ENCODE data around the gene OGDH. TPM values are rescaled to one million over a fixed set of nuclear protein-coding genes. Genes with fewer than 3 reads are reported as not detected.

The OGDH gene
- total and polyA plus RNA-seq, 2 of the 13 experiments (the other 11 are each of a cell fraction or from before 2014, with no cell fraction given) = 17.4 to 25.4 TPM

DNA sequence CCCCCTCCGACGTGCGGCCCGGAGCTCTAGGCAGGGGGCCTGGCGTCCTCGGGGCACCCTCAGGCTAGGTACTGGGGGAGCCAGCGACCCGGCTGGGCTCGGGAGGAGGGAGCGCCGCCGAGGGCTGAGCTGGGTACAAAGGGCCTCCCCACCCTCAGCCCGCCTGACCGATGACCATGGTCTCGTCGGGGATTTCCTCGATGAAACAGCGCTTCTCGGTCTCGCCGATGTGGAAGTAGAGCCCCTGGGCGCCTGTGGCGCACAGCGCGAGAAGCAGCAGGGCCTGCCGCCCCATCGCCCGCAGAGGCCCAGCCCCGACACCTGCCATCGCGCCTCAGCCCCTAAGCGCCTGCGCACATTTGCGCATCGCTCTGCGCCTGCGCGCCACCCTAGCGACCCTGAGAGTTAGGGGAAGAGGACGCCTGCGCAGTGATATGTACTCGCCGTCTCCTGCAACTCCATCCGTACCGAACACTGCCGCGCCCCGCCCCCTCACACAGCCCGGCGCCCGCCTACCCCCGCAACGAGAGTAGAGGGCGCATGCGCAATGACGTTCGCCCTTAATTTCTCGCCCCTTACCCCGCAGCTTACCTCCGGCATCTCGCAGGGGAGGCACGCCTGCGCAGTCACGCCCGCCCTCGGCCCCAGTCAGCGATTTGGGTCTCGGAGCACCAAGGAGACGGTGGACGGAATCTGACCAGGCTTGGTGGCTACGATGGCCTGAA is 24.4 kb upstream of the OGDH start, which contains the start of gene TMED4 (continued):
- TF ChIP-seq, protein P1, sequence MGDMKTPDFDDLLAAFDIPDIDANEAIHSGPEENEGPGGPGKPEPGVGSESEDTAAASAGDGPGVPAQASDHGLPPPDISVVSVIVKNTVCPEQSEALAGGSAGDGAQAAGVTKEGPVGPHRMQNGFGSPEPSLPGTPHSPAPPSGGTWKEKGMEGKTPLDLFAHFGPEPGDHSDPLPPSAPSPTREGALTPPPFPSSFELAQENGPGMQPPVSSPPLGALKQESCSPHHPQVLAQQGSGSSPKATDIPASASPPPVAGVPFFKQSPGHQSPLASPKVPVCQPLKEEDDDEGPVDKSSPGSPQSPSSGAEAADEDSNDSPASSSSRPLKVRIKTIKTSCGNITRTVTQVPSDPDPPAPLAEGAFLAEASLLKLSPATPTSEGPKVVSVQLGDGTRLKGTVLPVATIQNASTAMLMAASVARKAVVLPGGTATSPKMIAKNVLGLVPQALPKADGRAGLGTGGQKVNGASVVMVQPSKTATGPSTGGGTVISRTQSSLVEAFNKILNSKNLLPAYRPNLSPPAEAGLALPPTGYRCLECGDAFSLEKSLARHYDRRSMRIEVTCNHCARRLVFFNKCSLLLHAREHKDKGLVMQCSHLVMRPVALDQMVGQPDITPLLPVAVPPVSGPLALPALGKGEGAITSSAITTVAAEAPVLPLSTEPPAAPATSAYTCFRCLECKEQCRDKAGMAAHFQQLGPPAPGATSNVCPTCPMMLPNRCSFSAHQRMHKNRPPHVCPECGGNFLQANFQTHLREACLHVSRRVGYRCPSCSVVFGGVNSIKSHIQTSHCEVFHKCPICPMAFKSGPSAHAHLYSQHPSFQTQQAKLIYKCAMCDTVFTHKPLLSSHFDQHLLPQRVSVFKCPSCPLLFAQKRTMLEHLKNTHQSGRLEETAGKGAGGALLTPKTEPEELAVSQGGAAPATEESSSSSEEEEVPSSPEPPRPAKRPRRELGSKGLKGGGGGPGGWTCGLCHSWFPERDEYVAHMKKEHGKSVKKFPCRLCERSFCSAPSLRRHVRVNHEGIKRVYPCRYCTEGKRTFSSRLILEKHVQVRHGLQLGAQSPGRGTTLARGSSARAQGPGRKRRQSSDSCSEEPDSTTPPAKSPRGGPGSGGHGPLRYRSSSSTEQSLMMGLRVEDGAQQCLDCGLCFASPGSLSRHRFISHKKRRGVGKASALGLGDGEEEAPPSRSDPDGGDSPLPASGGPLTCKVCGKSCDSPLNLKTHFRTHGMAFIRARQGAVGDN (CRISPR knock-in tag; IDR thresholded peaks at IDR 0.05) = peak; percentile 95
- TF ChIP-seq ARHGAP35 (CRISPR knock-in tag; IDR thresholded peaks at IDR 0.05; ENCODE audit: borderline replicate concordance) (0 out of 2 replicates have a peak, but pooled peaks have one; percentile 37), ZNF737 (CRISPR knock-in tag; IDR thresholded peaks at IDR 0.05; ENCODE audit: borderline replicate concordance) (no peak), MED1 (CRISPR knock-in tag; IDR thresholded peaks at IDR 0.05) (peak; percentile 23; the same call in 1 of the 2 replicates), SOX6 (IDR thresholded peaks at IDR 0.05) (no peak), SOX6 (CRISPR knock-in tag; IDR thresholded peaks at IDR 0.05) (no peak; the same call in 1 of the 2 replicates), YEATS4 (CRISPR knock-in tag; IDR thresholded peaks at IDR 0.05; ENCODE audit: borderline replicate concordance) (peak; percentile 67), POLR2G (IDR thresholded peaks at IDR 0.05; ENCODE audit: low read depth, low read length) (peak; percentile 94), ZNF850 (CRISPR knock-in tag; conservative IDR thresholded peaks at IDR 0.05) (no peak), SP4 (CRISPR knock-in tag; IDR thresholded peaks at IDR 0.05) (0 out of 2 replicates have a peak, but pooled peaks have one; percentile 34), GABPB1 (CRISPR knock-in tag; IDR thresholded peaks at IDR 0.05) (peak; percentile 82; the same call in 1 of the 2 replicates), ZNF772 (CRISPR knock-in tag; IDR thresholded peaks at IDR 0.05) (peak; percentile 73; the same call in 1 of the 2 replicates), ZNF891 (CRISPR knock-in tag; IDR thresholded peaks at IDR 0.05) (peak; percentile 95), ZSCAN12 (CRISPR knock-in tag; IDR thresholded peaks at IDR 0.05) (0 out of 2 replicates have a peak, but pooled peaks have one; percentile 79), NR2C2 (CRISPR knock-in tag; IDR thresholded peaks at IDR 0.05; ENCODE audit: borderline replicate concordance) (peak; percentile 76; the same call in 1 of the 2 replicates)
- TF ChIP-seq, protein P2, sequence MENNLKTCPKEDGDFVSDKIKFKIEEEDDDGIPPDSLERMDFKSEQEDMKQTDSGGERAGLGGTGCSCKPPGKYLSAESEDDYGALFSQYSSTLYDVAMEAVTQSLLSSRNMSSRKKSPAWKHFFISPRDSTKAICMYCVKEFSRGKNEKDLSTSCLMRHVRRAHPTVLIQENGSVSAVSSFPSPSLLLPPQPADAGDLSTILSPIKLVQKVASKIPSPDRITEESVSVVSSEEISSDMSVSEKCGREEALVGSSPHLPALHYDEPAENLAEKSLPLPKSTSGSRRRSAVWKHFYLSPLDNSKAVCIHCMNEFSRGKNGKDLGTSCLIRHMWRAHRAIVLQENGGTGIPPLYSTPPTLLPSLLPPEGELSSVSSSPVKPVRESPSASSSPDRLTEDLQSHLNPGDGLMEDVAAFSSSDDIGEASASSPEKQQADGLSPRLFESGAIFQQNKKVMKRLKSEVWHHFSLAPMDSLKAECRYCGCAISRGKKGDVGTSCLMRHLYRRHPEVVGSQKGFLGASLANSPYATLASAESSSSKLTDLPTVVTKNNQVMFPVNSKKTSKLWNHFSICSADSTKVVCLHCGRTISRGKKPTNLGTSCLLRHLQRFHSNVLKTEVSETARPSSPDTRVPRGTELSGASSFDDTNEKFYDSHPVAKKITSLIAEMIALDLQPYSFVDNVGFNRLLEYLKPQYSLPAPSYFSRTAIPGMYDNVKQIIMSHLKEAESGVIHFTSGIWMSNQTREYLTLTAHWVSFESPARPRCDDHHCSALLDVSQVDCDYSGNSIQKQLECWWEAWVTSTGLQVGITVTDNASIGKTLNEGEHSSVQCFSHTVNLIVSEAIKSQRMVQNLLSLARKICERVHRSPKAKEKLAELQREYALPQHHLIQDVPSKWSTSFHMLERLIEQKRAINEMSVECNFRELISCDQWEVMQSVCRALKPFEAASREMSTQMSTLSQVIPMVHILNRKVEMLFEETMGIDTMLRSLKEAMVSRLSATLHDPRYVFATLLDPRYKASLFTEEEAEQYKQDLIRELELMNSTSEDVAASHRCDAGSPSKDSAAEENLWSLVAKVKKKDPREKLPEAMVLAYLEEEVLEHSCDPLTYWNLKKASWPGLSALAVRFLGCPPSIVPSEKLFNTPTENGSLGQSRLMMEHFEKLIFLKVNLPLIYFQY (CRISPR knock-in tag; IDR thresholded peaks at IDR 0.05; ENCODE audit: borderline replicate concordance) = 0 out of 2 replicates have a peak, but pooled peaks have one; percentile 12
- TF ChIP-seq, protein P3, sequence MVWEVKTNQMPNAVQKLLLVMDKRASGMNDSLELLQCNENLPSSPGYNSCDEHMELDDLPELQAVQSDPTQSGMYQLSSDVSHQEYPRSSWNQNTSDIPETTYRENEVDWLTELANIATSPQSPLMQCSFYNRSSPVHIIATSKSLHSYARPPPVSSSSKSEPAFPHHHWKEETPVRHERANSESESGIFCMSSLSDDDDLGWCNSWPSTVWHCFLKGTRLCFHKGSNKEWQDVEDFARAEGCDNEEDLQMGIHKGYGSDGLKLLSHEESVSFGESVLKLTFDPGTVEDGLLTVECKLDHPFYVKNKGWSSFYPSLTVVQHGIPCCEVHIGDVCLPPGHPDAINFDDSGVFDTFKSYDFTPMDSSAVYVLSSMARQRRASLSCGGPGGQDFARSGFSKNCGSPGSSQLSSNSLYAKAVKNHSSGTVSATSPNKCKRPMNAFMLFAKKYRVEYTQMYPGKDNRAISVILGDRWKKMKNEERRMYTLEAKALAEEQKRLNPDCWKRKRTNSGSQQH (CRISPR knock-in tag; IDR thresholded peaks at IDR 0.05; ENCODE audit: low read depth) = 0 out of 2 replicates have a peak, but pooled peaks have one; percentile 43
- TF ChIP-seq, protein P4, sequence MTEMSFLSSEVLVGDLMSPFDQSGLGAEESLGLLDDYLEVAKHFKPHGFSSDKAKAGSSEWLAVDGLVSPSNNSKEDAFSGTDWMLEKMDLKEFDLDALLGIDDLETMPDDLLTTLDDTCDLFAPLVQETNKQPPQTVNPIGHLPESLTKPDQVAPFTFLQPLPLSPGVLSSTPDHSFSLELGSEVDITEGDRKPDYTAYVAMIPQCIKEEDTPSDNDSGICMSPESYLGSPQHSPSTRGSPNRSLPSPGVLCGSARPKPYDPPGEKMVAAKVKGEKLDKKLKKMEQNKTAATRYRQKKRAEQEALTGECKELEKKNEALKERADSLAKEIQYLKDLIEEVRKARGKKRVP (CRISPR knock-in tag; IDR thresholded peaks at IDR 0.05) = 0 out of 4 replicates have a peak, but pooled peaks of 1 of the 2 experiments have one; percentile 15
